Esophagus muscularis mucosa (tissue), 4 donors: ENCODE measurements around the gene CHCHD6. TPM values are rescaled to one million over a fixed set of nuclear protein-coding genes. Genes with fewer than 3 reads are reported as not detected.
A peak's percentile ranks its signal among the peaks of the same experiment; 100 is the strongest.

ENCODE experiments used
- DNase-seq: peaks from one replicate; pipeline ENCODE4 v3.0.0-alpha.2; 2017; ENCODE audit errors: extremely low spot score
- H3K27ac ChIP-seq, 4 donors: fragments of 200-600 bp; sonication (generic); replicated peaks in 1 of 4; 1 replicate in 3 of 4; 2 replicates in 1 of 4; pipeline ENCODE4 v1.5.1; 2016 to 2019; ENCODE audit warnings: mild to moderate bottlenecking in 1 of 4
- H3K27me3 ChIP-seq, 4 donors: fragments of 200-600 bp; sonication (generic); one replicate each; pipeline versions ENCODE4 v1.5.1 to v1.6.0; 2016 to 2019
- H3K36me3 ChIP-seq, 4 donors: fragments of 200-600 bp; sonication (generic); one replicate each; pipeline ENCODE4 v1.5.1; 2016 to 2019
- H3K4me1 ChIP-seq, 4 donors: fragments of 200-600 bp; sonication (generic); one replicate each; pipeline ENCODE4 v1.5.1; 2016 to 2019
- H3K4me3 ChIP-seq, 4 donors: fragments of 200-600 bp; sonication (generic); 1 replicate in 2 of 4; 2 replicates in 2 of 4; pipeline ENCODE4 v1.5.1; 2016 to 2019; ENCODE audit warnings: mild to moderate bottlenecking in 4 of 4, moderate library complexity in 1 of 4
- H3K9me3 ChIP-seq, 4 donors: fragments of 200-600 bp; sonication (generic); 1 replicate in 3 of 4; 2 replicates in 1 of 4; pipeline ENCODE4 v1.5.1; 2016 to 2019
- EP300 ChIP-seq: sonication (generic); formaldehyde crosslinking; IDR thresholded peaks from one replicate; pipeline ENCODE4 v1.6.1; 2017; ENCODE audit warnings: antibody characterized with exemption
- POLR2A ChIP-seq: fragments of 450-650 bp; IDR thresholded peaks from one replicate; pipeline ENCODE4 v1.6.1; 2017; ENCODE audit warnings: antibody characterized with exemption, moderate library complexity, mild to moderate bottlenecking, low read depth
- POLR2AphosphoS5 ChIP-seq, 2 donors: sonication (generic); formaldehyde crosslinking; IDR thresholded peaks; one replicate each; pipeline ENCODE4 v1.6.1; 2017; ENCODE audit warnings: antibody characterized with exemption in 2 of 2
- WGBS: methylation state at CpG from one replicate; pipeline ENCODE4 v1.1.5; 2018; 5-methylcytosine and 5-hydroxymethylcytosine counted together
- intact Hi-C: fragments of 100-400 bp; cut with DNase I; formaldehyde crosslinking; loops from one replicate; pipeline ENCODE4 v1.15.1; 2023
- total RNA-seq, 4 donors: library from RNA; depleted of rRNA; stranded (reverse); fragments of >200 nt; gene quantifications; one replicate each; pipeline versions ENCODE4 v1.1.0 to v1.2.1, GENCODE V29; 2016
- TF ChIP-seq, protein P1 (sequence below), 3 experiments: fragments of 200-600 bp in 2 of 3; fragments of 450-650 bp in 1 of 3; sonication (generic) in 2 of 3; IDR thresholded peaks; one replicate each; pipeline ENCODE4 v1.5.1; 2017 to 2019; ENCODE audit warnings: antibody characterized with exemption in 3 of 3, mild to moderate bottlenecking in 2 of 3, moderate library complexity in 1 of 3

Gene CHCHD6
- total RNA-seq, 4 donors from 2014 or later, result 10.3 to 13.4 (median 12.1) TPM

DNA sequence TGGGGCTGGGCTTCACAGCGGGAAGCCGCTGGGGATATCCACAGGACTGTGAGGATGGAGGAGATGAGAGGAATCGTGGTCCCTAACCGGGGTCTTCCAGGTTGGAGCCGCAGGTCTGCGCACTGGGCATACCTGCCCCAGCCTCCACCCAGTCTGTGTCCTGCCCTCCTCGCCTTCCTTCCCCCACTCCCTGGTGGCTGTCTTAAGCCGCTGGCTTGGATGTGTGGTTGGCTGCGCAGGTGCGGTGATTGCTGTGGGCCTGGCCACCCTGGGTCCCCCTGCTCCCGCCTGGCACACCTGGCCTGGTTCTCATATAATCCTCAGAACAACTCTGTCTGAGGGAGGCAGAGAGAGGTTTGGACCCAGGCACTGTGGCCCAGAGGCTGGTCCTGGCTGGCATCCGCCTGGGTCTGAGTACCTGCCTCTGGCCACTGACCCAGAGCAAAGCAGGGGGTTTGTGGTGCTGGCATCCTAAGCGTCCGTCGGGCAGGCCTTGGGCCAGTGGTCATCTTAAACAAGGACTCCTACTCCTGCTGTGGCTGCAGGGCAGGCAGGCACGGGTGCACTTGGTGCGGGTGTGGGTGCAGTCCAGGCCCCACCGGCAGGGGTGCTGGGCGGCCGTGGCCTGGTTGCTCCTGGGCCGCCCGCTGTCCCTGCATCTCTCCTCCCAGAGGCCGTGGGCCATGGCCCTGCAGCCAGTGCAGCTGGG lies 297.6 kb downstream of the CHCHD6 start:
- no peak for DNase-seq
- Histone ChIP-seq H3K4me3 (peak overlapping the region; percentile 31 to 47 (median 35)), H3K27ac (peak overlapping the region; percentile 62 to 78 (median 69)), H3K9me3 (no peaks in the 10 kb centered on the region), H3K4me1 (peaks cover 27 to 71% (median 53%) of the 10 kb centered on the region in 4 donors), H3K27me3 (no peaks in the 10 kb centered on the region), H3K36me3 (peaks cover 0 to 19% (median under 1%) of the 10 kb centered on the region in 4 donors)
- WGBS, result 100% methylated on average over 1 of the region's 23 CpGs
- intact Hi-C loops, result loop anchor here (2.0 kb wide), 1 partner anchor 249 kb away; no protein-coding TSS in a partner anchor
- no peak for TF ChIP-seq EP300
- TF ChIP-seq POLR2AphosphoS5 (IDR thresholded peaks at IDR 0.05), result no peak
- no peak for TF ChIP-seq POLR2A
- TF ChIP-seq, protein P1, sequence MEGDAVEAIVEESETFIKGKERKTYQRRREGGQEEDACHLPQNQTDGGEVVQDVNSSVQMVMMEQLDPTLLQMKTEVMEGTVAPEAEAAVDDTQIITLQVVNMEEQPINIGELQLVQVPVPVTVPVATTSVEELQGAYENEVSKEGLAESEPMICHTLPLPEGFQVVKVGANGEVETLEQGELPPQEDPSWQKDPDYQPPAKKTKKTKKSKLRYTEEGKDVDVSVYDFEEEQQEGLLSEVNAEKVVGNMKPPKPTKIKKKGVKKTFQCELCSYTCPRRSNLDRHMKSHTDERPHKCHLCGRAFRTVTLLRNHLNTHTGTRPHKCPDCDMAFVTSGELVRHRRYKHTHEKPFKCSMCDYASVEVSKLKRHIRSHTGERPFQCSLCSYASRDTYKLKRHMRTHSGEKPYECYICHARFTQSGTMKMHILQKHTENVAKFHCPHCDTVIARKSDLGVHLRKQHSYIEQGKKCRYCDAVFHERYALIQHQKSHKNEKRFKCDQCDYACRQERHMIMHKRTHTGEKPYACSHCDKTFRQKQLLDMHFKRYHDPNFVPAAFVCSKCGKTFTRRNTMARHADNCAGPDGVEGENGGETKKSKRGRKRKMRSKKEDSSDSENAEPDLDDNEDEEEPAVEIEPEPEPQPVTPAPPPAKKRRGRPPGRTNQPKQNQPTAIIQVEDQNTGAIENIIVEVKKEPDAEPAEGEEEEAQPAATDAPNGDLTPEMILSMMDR (IDR thresholded peaks at IDR 0.05), result no peak

DNA sequence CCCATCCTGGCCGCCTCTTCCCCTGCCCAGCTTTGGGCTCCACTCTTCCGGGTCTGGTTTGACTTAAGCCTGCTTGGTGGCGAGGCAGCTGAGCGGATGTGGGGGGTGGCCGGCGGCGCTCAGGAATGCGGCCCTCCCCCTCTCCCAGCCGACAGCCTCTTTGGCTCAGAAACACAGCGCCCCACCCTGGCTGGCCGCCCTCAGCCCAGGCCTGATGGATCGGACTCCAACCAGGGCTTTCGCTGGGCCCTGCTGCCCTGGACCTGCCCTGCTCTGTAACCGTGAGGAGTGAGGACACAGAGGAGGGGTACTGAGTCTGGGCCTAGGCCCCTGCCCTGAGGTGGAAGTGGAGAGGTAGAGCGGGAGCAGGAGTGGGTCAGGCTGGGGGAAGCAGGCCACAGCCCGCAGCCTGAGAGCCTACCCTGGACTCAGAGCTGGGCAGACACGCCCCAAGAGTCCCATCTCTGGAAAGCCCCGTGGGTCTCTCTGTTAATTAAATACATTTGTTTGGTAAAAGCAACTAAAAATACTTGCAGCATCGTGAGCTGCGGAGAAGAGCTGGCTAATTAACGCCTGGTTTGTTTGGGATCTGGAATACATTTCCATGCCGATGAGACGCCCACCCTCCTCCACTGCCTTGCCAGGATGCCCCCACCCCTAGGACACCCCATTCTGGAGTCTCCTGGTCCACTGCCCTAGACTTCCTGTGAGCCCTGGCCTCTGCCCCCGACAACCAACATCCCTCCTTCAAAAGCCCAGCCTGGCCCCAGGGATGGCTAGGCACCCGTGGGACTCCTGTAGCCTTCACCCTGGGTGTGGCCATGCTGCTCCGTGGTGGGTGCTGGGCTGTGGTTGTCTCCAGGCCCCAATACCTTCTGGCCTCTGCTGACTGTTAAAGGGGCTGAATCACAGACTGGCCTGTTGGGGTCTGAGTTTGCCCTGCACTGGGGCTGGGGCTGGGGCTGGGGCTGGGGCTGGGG lies 298.4 kb downstream of the CHCHD6 start:
- TF ChIP-seq EP300 (no peak), POLR2A (no peak), POLR2AphosphoS5 (IDR thresholded peaks at IDR 0.05) (peak; percentile 70 to 72)
- TF ChIP-seq, protein P1 (IDR thresholded peaks at IDR 0.05), result peak; percentile 40 to 43 (median 41)
- H3K36me3 ChIP-seq, result peaks cover 0 to 17% (median 2%) of the 10 kb centered on the region in 4 donors
- intact Hi-C loops, result loop anchor here (2.0 kb wide), 1 partner anchor 250 kb away; no protein-coding TSS in a partner anchor

DNA sequence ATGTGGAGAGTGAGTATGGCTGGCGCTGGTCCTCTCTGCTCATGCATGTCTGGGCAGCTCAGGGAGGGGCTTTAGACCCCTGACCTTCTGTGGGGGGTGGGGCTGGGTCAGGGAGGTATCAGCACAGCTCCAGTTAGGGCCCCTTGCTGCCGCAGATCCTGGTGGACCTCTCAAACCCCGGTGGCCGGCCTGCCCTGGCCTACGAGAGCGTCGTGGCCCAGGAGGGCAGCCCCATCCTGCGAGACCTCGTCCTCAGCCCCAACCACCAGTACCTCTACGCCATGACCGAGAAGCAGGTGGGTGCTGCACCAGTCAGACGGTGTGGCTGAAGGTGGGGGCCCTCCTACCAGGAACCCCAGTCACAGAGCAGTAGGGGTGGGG lies 299.1 kb downstream of the CHCHD6 start:
- H3K27ac ChIP-seq, result peak overlapping the region in 1 of 4 donors; percentile 64
- no peaks in the 10 kb centered on the region for H3K27me3 ChIP-seq
- H3K36me3 ChIP-seq, result peaks cover 0 to 24% (median 2%) of the 10 kb centered on the region in 4 donors
- no peak overlapping the region for H3K4me3 ChIP-seq
- peaks cover 21 to 59% (median 54%) of the 10 kb centered on the region in 4 donors for H3K4me1 ChIP-seq
- no peak for DNase-seq
- intact Hi-C loops, result loop anchor here (2.0 kb wide), 1 partner anchor 250 kb away; no protein-coding TSS in a partner anchor
- TF ChIP-seq, protein P1 (IDR thresholded peaks at IDR 0.05), result no peak
- TF ChIP-seq EP300 (no peak), POLR2AphosphoS5 (IDR thresholded peaks at IDR 0.05) (no peak), POLR2A (no peak)
- no peaks in the 10 kb centered on the region for H3K9me3 ChIP-seq
- WGBS, result 93% methylated on average over 8 of the region's 12 CpGs

More for the DNA sequence above, 298.4 kb downstream of the CHCHD6 start:
- Histone ChIP-seq H3K9me3 (no peaks in the 10 kb centered on the region), H3K4me3 (peak overlapping the region; percentile 31 to 47 (median 35)), H3K4me1 (peaks cover 23 to 65% (median 53%) of the 10 kb centered on the region in 4 donors), H3K27me3 (no peaks in the 10 kb centered on the region), H3K27ac (peak overlapping the region; percentile 62 to 78 (median 69))
- peak; percentile 95 for DNase-seq
- 36% methylated on average over 18 of the region's 26 CpGs for WGBS

DNA sequence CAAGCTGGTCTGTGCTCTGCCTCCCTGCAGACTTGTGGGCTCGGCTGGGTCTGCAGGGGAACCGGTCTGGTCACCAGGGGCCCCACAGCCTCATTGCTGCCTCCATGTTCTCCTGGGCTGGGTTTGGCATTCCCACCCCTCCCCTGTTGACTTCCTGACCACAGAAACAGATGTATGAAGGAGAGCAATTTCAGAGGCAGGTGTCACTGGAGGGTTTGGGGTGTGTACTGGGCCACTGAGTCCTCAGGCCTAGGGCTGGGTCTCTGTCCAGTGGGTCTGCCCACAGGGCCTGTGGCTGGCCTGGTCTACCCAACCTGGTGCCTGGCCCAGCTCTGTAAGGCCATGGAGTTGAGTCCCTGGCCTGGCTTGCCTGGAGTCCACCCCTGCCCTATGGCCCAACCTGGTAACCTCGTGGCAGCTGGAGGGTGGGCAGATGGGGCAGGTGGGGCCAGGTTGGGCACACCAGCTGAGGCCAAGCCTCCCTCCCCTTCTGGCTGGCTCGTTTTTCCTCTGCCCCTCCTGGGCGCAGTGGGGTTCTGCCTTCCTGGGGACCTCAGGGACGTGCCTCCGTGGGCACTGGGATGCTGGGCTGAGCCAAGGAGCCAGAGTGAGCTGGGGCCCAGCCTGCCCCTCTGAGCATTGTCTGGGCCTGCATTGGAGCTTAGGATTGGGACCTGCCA lies 299.7 kb downstream of the CHCHD6 start:
- Histone ChIP-seq H3K4me3 (no peak overlapping the region), H3K4me1 (peaks cover 26 to 59% (median 54%) of the 10 kb centered on the region in 4 donors), H3K36me3 (peaks cover 0 to 24% (median 2%) of the 10 kb centered on the region in 4 donors), H3K9me3 (no peaks in the 10 kb centered on the region), H3K27ac (no peak overlapping the region), H3K27me3 (no peaks in the 10 kb centered on the region)
- TF ChIP-seq POLR2AphosphoS5 (IDR thresholded peaks at IDR 0.05) (no peak), EP300 (no peak), POLR2A (no peak)
- TF ChIP-seq, protein P1 (IDR thresholded peaks at IDR 0.05), result no peak
- no peak for DNase-seq
- intact Hi-C loops, result loop anchor here (2.0 kb wide), 1 partner anchor 251 kb away; no protein-coding TSS in a partner anchor
- WGBS, result 80% methylated on average over 1 of the region's 7 CpGs
